Stimulated activated CD4-positive, alpha-beta T cell treated with anti-CD3 and anti-CD28 coated beads, Interleukin-1b, Interleukin-23, amount 100 ng/mL, for 4 hours (primary cell): ENCODE measurements around the gene DMGDH.

ENCODE experiments used
- DNase-seq, 2 donors: peaks; one replicate each; pipeline ENCODE4 v3.0.0-alpha.2; 2020; ENCODE audit warnings: low read depth in 2 of 2

Gene DMGDH

GRCh38 chr5:79070350-79070667 lies 835 bp upstream of the DMGDH start:
- no peak for DNase-seq

- DNase-seq: no peak
Observed at GRCh38 chr5:79062436-79062835, 7.0 kb downstream of the DMGDH start.

- DNase-seq: no peak
Observed at GRCh38 chr5:79059674-79060073, 9.8 kb downstream of the DMGDH start.

- DNase-seq: no peak
Observed at GRCh38 chr5:79056847-79057246, 12.6 kb downstream of the DMGDH start.

- no peak for DNase-seq
Observed at GRCh38 chr5:79055017-79055416, 14.5 kb downstream of the DMGDH start.

- DNase-seq: no peak
Observed at GRCh38 chr5:79053321-79053720, 16.2 kb downstream of the DMGDH start.

- no peak for DNase-seq
Observed at GRCh38 chr5:79050498-79050897, 19.0 kb downstream of the DMGDH start.

- no peak for DNase-seq
Observed at GRCh38 chr5:79048437-79048836, 21.0 kb downstream of the DMGDH start.

- no peak for DNase-seq
Observed at GRCh38 chr5:79047199-79047598, 22.3 kb downstream of the DMGDH start.

GRCh38 chr5:79042188-79042587 lies 27.3 kb downstream of the DMGDH start:
- DNase-seq: no peak

- DNase-seq: no peak
Observed at GRCh38 chr5:79036769-79037168, 32.7 kb downstream of the DMGDH start.

- no peak for DNase-seq
Observed at GRCh38 chr5:79035237-79035636, 34.2 kb downstream of the DMGDH start.

GRCh38 chr5:79032782-79033181 lies 36.7 kb downstream of the DMGDH start:
- DNase-seq: no peak

- no peak for DNase-seq
Observed at GRCh38 chr5:79032031-79032695, 37.3 kb downstream of the DMGDH start.

GRCh38 chr5:79031485-79031867 lies 38.0 kb downstream of the DMGDH start:
- DNase-seq: no peak

GRCh38 chr5:79030663-79031484 lies 38.6 kb downstream of the DMGDH start:
- DNase-seq: no peak

- DNase-seq: peak; percentile 20 to 44
Observed at GRCh38 chr5:79025054-79025472, 44.4 kb downstream of the DMGDH start.

- no peak for DNase-seq
Observed at GRCh38 chr5:79023947-79024346, 45.5 kb downstream of the DMGDH start.

- no peak for DNase-seq
Observed at GRCh38 chr5:79023348-79023747, 46.1 kb downstream of the DMGDH start.

GRCh38 chr5:79022771-79023170 lies 46.7 kb downstream of the DMGDH start:
- DNase-seq: no peak

GRCh38 chr5:79021753-79022152 lies 47.7 kb downstream of the DMGDH start:
- DNase-seq: no peak

GRCh38 chr5:79020861-79021561 lies 48.5 kb downstream of the DMGDH start:
- peak in 1 of 2 donors; percentile 10 for DNase-seq

GRCh38 chr5:79014631-79015030 lies 54.8 kb downstream of the DMGDH start:
- no peak for DNase-seq
